AG09319 (cell line): ENCODE results near the gene ACSM3.
A peak's percentile ranks its signal among the peaks of the same experiment; 100 is the strongest.
"Not testable (repeated sequence)": the region's sequence is repeated elsewhere in the genome, so short reads cannot be mapped to it uniquely, and the experiment has no call there.

Experiments used
- DNase-seq: peaks from one replicate; pipeline ENCODE4 v3.0.0-alpha.2; 2010; ENCODE audit warnings: low read depth; ENCODE audit errors: extremely low read depth
- TF ChIP-seq, protein P1 (sequence below): IDR thresholded peaks from 2 replicates; pipeline ENCODE4 v1.5.1; 2011; ENCODE audit warnings: low read depth, mild to moderate bottlenecking, inconsistent platforms, low read length, moderate library complexity

Gene ACSM3, protein sequence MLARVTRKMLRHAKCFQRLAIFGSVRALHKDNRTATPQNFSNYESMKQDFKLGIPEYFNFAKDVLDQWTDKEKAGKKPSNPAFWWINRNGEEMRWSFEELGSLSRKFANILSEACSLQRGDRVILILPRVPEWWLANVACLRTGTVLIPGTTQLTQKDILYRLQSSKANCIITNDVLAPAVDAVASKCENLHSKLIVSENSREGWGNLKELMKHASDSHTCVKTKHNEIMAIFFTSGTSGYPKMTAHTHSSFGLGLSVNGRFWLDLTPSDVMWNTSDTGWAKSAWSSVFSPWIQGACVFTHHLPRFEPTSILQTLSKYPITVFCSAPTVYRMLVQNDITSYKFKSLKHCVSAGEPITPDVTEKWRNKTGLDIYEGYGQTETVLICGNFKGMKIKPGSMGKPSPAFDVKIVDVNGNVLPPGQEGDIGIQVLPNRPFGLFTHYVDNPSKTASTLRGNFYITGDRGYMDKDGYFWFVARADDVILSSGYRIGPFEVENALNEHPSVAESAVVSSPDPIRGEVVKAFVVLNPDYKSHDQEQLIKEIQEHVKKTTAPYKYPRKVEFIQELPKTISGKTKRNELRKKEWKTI

DNA sequence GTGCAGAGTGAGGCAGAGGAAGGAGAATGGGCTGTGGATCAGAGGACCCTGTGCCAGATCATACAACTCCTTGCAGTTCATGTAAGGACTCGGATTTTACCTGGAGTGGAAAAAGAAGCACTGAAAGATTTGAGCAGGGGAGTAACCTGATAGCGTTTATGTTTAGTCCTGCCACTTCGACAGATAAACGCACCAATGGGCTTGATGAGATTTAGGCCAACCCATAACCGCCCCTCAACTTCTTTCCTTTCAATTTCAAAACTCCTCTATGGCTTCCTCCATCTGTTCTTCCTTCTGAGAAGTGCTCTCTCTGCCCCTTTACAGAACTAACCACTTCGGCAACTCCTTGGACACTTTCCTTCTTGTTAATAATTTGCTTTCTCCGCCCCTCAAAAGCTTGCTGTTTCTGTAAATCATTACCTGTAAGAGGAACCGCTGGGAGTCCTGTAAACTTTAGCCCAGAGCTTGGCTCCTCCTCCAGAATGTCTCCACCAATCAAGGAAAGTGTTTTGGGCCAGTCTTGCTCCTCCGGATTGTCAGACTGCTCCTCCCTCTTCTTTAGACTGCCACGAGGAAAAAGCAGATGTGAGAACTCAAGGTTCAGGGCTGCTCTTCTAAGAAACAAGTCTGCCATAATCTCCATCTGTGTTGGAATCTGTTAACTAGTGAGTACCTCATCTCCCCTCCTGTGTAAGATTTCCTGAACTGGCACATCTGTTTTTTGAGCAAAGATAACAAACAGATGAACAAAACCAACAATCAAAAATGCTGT lies at the start of gene ACSM3:
Gene ACSM3, plus strand, starts transcription at position 554 of the 772 bp plus-strand sequence. CDS start 6,021 bp downstream, outside the sequence.
- TF ChIP-seq, protein P1, sequence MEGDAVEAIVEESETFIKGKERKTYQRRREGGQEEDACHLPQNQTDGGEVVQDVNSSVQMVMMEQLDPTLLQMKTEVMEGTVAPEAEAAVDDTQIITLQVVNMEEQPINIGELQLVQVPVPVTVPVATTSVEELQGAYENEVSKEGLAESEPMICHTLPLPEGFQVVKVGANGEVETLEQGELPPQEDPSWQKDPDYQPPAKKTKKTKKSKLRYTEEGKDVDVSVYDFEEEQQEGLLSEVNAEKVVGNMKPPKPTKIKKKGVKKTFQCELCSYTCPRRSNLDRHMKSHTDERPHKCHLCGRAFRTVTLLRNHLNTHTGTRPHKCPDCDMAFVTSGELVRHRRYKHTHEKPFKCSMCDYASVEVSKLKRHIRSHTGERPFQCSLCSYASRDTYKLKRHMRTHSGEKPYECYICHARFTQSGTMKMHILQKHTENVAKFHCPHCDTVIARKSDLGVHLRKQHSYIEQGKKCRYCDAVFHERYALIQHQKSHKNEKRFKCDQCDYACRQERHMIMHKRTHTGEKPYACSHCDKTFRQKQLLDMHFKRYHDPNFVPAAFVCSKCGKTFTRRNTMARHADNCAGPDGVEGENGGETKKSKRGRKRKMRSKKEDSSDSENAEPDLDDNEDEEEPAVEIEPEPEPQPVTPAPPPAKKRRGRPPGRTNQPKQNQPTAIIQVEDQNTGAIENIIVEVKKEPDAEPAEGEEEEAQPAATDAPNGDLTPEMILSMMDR: no peak
- peak; percentile 40 for DNase-seq

DNA sequence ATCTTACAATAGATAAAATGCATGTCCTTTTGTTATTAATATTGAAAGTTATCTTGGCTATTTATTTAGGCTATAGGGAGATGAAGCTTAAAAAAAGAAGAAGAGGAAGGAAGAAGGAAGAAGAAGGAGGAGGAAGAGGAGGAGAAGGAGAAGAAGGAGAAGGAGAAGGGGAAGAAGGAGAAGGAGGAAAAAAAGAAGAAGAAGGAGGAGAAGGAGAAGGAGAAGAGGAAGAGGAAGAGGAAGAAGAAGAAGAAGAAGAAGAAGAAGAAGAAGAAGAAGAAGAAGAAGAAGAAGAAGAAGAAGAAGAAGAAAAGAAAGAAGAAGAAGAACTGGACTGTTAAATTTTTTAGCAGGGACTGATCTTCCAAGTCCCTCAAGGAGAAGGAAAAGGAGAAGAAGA lies 46.1 kb upstream of the ACSM3 start:
- not testable (repeated sequence) for DNase-seq

DNA sequence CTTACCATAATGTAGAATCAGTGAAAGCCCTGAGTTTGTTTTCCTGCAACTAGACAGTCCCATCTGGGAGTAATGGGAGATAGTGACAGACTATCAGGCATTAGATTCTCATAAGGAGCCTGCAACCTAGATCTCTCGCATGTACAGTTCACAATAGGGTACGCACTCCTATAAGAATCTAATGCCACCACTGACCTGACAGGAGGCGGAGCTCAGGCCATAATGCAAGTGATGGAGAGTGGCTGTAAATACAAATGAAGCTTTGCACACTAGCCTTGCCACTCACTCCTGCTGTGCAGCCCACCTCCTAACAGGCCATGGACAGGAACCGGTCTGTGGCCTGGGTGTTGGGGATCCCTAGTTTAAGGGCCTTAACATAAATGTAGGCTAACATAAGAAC lies 43.6 kb upstream of the ACSM3 start:
- no peak for DNase-seq
- TF ChIP-seq, protein P1: no peak

DNA sequence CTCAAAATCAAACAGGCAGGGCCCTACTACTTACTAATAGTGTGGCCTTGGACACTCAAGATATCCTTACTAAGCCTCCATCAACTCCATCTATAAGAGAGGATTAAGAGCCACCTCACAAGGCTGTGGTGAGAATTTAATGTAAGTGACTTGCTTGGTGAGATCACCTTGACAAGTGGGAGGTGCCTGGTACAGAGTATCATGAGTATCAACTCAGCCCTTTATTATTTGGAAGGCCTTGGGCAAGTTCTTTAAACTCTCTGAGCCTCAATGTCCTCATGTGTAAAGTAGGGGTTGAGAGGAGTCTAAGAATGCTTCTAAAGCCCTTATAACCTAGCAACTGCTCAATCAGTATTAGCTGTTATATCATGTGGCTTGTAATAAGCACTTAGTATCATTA lies 37.2 kb upstream of the ACSM3 start:
- no peak for DNase-seq
- TF ChIP-seq, protein P1: no peak

DNA sequence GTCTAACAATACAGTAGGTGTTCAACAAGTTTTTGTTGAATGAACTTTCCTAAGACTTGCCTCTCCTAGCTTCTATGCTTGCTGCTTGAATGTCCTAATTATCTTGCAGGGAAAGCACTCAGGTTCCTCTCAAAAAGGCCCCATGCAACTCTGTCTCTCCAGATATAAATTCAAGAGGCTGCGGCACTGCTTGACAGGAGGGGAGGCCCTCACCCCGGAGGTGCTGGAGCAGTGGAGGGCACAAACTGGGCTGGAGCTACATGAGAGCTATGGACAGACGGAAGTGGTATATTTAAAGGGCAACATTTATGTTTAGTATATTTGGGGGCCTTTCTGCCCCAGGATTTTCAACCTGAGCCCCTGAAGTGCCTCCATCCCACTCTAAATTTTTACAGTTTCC lies 36.6 kb upstream of the ACSM3 start:
- TF ChIP-seq, protein P1: no peak
- DNase-seq: no peak

DNA sequence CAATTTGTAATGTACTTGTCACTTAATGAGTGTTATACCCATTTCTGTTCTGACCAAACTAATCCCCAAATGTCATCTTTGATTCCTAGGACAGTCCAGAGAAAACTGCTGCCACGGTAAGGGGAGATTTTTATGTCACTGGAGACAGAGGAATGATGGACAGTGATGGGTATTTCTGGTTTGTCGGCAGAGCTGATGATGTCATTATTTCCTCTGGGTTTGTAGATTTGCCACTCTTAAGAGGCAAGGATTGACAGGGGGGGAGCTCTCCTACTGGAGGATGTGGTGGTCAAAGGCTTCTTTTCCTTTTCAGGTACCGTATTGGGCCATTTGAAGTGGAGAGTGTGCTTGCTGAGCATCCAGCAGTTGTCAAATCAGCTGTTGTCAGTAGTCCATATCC lies 34.7 kb upstream of the ACSM3 start:
- TF ChIP-seq, protein P1: no peak
- no peak for DNase-seq

DNA sequence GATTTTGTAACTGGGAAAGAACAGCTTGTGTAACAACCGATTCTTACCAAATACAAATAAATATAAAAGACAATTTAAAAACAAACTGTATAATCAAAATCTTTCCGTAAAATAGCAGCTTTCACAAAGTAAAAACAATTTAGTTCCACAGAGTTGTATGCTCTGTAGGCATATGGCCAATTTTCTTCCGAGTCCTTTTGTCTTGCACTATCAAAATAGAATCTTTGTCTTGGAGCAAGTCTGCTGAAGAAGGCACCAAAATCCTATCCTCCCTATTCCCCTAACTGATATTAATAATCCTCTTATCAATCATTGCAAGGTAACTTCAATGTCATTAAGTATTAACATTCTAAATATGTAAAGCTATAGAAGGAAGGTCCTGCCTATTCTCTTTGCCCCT lies 29.8 kb upstream of the ACSM3 start:
- no peak for DNase-seq
- TF ChIP-seq, protein P1: no peak
